Peyer's patch (tissue), 4 donors: ENCODE results near the gene SH3RF3. TPM values are rescaled to one million over a fixed set of nuclear protein-coding genes. Genes with fewer than 3 reads are reported as not detected.

Experiments used
- DNase-seq, 3 donors: peaks; one replicate each; pipeline ENCODE4 v3.0.0-alpha.2; 2017 to 2019
- H3K27ac ChIP-seq, 4 donors: fragments of 200-600 bp; sonication (generic); one replicate each; pipeline ENCODE4 v1.5.1; 2016 to 2019
- H3K27me3 ChIP-seq, 2 donors: fragments of 200-600 bp; sonication (generic); one replicate each; pipeline ENCODE4 v1.5.1; 2019
- H3K36me3 ChIP-seq, 3 donors: fragments of 200-600 bp; sonication (generic); one replicate each; pipeline ENCODE4 v1.5.1; 2016 to 2019
- H3K4me1 ChIP-seq, 4 donors: fragments of 200-600 bp; sonication (generic); one replicate each; pipeline ENCODE4 v1.5.1; 2016 to 2019
- H3K4me3 ChIP-seq, 4 donors: fragments of 200-600 bp; sonication (generic); 1 replicate in 3 of 4; 2 replicates in 1 of 4; pipeline ENCODE4 v1.5.1; 2016 to 2019; ENCODE audit warnings: mild to moderate bottlenecking in 1 of 4
- H3K9me3 ChIP-seq, 4 donors: fragments of 200-600 bp; sonication (generic); one replicate each; pipeline ENCODE4 v1.5.1; 2016 to 2019; ENCODE audit warnings: mild to moderate bottlenecking in 1 of 4
- POLR2A ChIP-seq, 2 donors: fragments of 450-650 bp; IDR thresholded peaks; one replicate each; pipeline ENCODE4 v1.5.1; 2017; ENCODE audit warnings: antibody characterized with exemption in 2 of 2, mild to moderate bottlenecking in 2 of 2, moderate library complexity in 2 of 2
- total RNA-seq, 4 donors: library from RNA; depleted of rRNA; stranded (reverse); fragments of >200 nt; gene quantifications; one replicate each; pipeline ENCODE4 v1.1.0, GENCODE V29; 2016
- TF ChIP-seq, protein P1 (sequence below), 6 experiments: fragments of 450-650 bp in 4 of 6; fragments of 200-600 bp in 2 of 6; sonication (generic) in 1 of 6; IDR thresholded peaks; one replicate each; pipeline ENCODE4 v1.5.1; 2017 to 2019; ENCODE audit warnings: antibody characterized with exemption in 6 of 6, mild to moderate bottlenecking in 3 of 6, moderate library complexity in 1 of 6

The SH3RF3 gene
- total RNA-seq, 4 donors from 2014 or later = 1.1 to 5.0 (median 3.3) TPM

DNA sequence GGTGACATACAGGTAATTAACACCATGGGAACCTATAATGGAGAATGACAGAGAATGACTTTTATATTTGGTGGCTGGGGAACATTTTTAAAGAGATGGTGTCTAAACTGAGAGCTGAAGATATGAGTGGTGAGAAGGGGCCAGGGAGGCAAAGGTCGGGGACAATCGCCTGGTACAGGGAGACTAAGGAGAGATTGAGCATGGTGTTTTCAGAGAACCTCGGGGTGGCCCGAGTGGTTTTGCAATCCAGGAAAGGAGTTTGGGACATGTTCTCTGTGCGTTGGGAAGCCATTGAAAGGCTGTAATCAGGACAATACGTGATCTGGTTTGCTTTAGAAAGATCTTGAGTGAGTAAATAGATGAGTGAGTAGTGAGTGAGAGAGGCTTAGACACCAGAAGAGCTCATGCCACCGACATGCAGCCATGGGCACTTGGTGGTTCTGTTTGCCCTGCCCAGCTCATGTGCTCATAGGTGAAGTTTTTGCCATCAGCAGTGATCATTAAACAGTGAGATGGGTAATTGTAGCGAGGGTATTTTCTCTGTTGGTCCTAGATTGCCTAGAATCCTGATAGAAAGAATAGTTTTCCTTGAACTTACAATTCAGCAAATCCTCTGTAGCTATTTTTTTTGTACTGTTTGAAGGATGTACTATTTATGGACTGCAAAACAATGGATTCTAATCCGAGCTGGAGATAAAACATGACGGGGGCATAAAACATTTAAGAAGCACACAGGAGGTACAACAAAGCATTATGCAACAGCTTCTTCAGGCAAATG is 114.7 kb downstream of the SH3RF3 start:
- H3K9me3 ChIP-seq = no peaks in the 10 kb centered on the region
- H3K4me3 ChIP-seq = no peak overlapping the region
- TF ChIP-seq POLR2A (IDR thresholded peaks at IDR 0.05) = no peak
- TF ChIP-seq, protein P1, sequence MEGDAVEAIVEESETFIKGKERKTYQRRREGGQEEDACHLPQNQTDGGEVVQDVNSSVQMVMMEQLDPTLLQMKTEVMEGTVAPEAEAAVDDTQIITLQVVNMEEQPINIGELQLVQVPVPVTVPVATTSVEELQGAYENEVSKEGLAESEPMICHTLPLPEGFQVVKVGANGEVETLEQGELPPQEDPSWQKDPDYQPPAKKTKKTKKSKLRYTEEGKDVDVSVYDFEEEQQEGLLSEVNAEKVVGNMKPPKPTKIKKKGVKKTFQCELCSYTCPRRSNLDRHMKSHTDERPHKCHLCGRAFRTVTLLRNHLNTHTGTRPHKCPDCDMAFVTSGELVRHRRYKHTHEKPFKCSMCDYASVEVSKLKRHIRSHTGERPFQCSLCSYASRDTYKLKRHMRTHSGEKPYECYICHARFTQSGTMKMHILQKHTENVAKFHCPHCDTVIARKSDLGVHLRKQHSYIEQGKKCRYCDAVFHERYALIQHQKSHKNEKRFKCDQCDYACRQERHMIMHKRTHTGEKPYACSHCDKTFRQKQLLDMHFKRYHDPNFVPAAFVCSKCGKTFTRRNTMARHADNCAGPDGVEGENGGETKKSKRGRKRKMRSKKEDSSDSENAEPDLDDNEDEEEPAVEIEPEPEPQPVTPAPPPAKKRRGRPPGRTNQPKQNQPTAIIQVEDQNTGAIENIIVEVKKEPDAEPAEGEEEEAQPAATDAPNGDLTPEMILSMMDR (IDR thresholded peaks at IDR 0.05) = no peak
- H3K27ac ChIP-seq = peak overlapping the region in 2 of 4 donors; percentile 72 to 88
- peaks cover 0 to 16% (median 0%) of the 10 kb centered on the region in 4 donors for H3K4me1 ChIP-seq
- no peak for DNase-seq
- no peaks in the 10 kb centered on the region for H3K27me3 ChIP-seq
- no peaks in the 10 kb centered on the region for H3K36me3 ChIP-seq

DNA sequence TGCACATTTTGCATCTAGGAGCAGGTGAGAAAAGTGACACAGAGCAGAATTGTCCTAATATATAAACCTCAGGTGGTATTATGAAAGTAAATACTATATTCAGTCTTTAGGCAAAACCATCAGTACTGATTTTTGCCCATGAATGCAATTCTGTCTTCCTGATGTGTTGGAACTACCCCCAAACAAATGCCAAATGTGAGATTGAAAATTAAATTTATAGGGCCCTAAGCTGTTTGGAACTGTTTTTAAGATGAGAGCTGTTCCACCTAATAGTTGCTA is 115.2 kb downstream of the SH3RF3 start:
- H3K36me3 ChIP-seq = no peaks in the 10 kb centered on the region
- H3K27ac ChIP-seq = peak overlapping the region in 1 of 4 donors; percentile 88
- no peaks in the 10 kb centered on the region for H3K9me3 ChIP-seq
- H3K27me3 ChIP-seq = no peaks in the 10 kb centered on the region
- no peak overlapping the region for H3K4me3 ChIP-seq
- TF ChIP-seq, protein P1 (IDR thresholded peaks at IDR 0.05) = no peak
- TF ChIP-seq POLR2A (IDR thresholded peaks at IDR 0.05) = no peak
- no peak for DNase-seq
- H3K4me1 ChIP-seq = peaks cover 0 to 16% (median 0%) of the 10 kb centered on the region in 4 donors

DNA sequence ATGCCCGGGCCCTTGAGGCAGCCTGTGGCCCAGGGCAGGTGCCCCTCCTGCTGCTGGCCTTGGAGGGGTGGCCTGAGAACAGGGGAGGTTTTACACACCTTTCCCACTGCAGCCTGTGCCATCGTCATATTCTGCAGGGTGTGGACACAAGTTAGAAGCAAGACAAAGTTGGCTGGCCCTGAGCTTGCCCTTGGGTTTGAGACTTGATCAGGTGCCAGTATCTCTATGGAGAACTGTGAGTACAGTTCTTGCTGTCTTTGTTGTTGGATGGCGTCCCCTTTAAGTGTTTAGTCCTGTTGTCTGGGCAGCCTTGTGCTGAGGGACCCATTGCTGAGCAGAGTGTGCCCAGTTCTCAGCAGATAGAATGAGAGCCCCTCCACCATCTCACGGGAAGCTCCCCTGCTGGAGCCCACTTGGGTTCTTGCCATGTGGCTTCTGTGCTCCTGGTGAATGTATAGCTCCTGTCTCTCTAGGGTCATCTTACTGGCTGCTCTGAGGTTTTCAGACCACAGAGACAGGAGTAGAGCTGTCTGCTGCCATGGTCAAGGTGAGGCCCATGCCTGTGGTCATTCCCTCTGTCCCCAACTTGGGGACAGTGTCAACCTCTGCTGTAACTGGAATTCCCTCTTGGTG is 115.9 kb downstream of the SH3RF3 start:
- Histone ChIP-seq H3K4me3 (no peak overlapping the region), H3K27ac (no peak overlapping the region), H3K9me3 (no peaks in the 10 kb centered on the region), H3K36me3 (no peaks in the 10 kb centered on the region), H3K27me3 (no peaks in the 10 kb centered on the region), H3K4me1 (peaks cover 0 to 16% (median 0%) of the 10 kb centered on the region in 4 donors)
- no peak for DNase-seq
- TF ChIP-seq, protein P1 (IDR thresholded peaks at IDR 0.05) = no peak
- no peak for TF ChIP-seq POLR2A (IDR thresholded peaks at IDR 0.05)

DNA sequence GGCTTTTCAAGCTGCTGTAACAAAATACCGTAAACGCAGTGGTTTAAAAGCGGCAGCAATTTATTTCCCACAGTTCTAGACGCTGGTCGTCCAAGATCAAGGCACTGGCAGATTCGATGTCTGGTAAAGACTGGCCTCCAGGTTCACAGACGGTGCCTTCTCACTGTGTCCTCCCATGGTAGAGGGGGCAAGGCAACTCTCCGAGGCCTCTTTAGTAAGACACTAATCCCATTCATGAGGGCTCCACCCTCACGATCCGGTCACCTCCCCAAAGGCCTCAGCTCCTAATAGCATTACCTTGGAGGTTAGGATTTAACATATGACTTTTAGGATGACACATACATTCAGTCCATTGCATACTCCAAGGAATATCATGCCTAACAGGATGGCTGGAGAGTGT is 117.2 kb downstream of the SH3RF3 start:
- Histone ChIP-seq H3K4me3 (no peak overlapping the region), H3K27ac (no peak overlapping the region), H3K27me3 (no peaks in the 10 kb centered on the region), H3K36me3 (no peaks in the 10 kb centered on the region), H3K4me1 (peaks cover 0 to 16% (median 0%) of the 10 kb centered on the region in 4 donors), H3K9me3 (no peaks in the 10 kb centered on the region)
- no peak for DNase-seq
- TF ChIP-seq POLR2A (IDR thresholded peaks at IDR 0.05) = no peak
- TF ChIP-seq, protein P1 (IDR thresholded peaks at IDR 0.05) = no peak

DNA sequence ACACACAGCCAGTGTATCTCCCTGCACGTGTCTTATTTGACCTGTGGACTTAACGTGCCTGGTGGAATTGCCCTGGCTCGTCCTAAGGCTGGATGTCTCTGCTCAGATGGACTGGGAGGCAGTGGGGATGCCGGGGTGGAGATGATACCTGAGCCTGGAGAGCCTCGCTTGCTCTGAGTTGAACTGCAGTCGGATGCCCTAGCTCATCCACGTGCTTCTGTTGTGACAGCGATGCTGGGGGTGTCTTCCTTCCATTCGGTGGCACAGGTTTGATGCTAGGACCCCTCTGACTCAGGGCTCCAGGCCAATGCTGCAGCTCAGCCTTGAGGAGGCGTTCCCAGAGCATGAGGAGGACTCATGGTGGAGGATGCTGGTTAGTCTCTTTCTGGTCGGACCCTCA is 117.6 kb downstream of the SH3RF3 start:
- no peaks in the 10 kb centered on the region for H3K36me3 ChIP-seq
- peaks cover 0 to 16% (median 0%) of the 10 kb centered on the region in 4 donors for H3K4me1 ChIP-seq
- no peak for TF ChIP-seq POLR2A (IDR thresholded peaks at IDR 0.05)
- TF ChIP-seq, protein P1 (IDR thresholded peaks at IDR 0.05) = no peak
- H3K4me3 ChIP-seq = no peak overlapping the region
- H3K27me3 ChIP-seq = no peaks in the 10 kb centered on the region
- no peaks in the 10 kb centered on the region for H3K9me3 ChIP-seq
- H3K27ac ChIP-seq = no peak overlapping the region
- no peak for DNase-seq
